ENCODE measurements around the gene CLDND1. TPM values are rescaled to one million over a fixed set of nuclear protein-coding genes. Genes with fewer than 3 reads are reported as not detected.

CLDND1 gene
- total RNA-seq, 1 experiment from 2014 or later, result 90.7 TPM

- Histone ChIP-seq H3K27ac (ENCODE audit: low read depth, low read length, poor library complexity, severe bottlenecking) (no peak overlapping the region), H3K36me3 (ENCODE audit: insufficient read depth, low read length, poor library complexity, severe bottlenecking) (no peaks in the 10 kb centered on the region), H3K4me3 (ENCODE audit: low read depth, low read length, poor library complexity, severe bottlenecking) (no peak overlapping the region), H3K27me3 (replicated peaks; ENCODE audit: insufficient read depth, low read depth, low read length, poor library complexity) (peaks cover 12% of the 10 kb centered on the region), H3K9me3 (ENCODE audit: low read depth, low read length, poor library complexity, severe bottlenecking) (no peaks in the 10 kb centered on the region), H3K4me1 (ENCODE audit: insufficient read depth, low read length, poor library complexity, severe bottlenecking) (no peaks in the 10 kb centered on the region)
- intact Hi-C loops (cut with micrococcal nuclease; ENCODE audit: unreplicated experiment), result no loop called here
- TF ChIP-seq CTCF (conservative IDR thresholded peaks at IDR 0.05; ENCODE audit: low read depth, low read length) (no peak), EZH2 (IDR thresholded peaks at IDR 0.05; ENCODE audit: borderline replicate concordance, low read depth, low read length, poor library complexity, severe bottlenecking) (no peak)
- POLR2A ChIA-PET (ENCODE audit: low non-redundant PET), result no interaction called here
- no peak for DNase-seq (ENCODE audit: low spot score)
- no TSS peak for BruUV-seq (replicated peaks)
- CTCF ChIA-PET, result no interaction called here
These were observed 11.5 kb upstream of the CLDND1 start for GRCh38 chr3:98534168-98534567.

GRCh38 chr3:98532709-98533571, 10.2 kb upstream of the CLDND1 start:
- no peaks in the 10 kb centered on the region for H3K4me1 ChIP-seq (ENCODE audit: insufficient read depth, low read length, poor library complexity, severe bottlenecking)
- no peaks in the 10 kb centered on the region for H3K9me3 ChIP-seq (ENCODE audit: low read depth, low read length, poor library complexity, severe bottlenecking)
- H3K27ac ChIP-seq (ENCODE audit: low read depth, low read length, poor library complexity, severe bottlenecking), result no peak overlapping the region
- no peaks in the 10 kb centered on the region for H3K36me3 ChIP-seq (ENCODE audit: insufficient read depth, low read length, poor library complexity, severe bottlenecking)
- DNase-seq (ENCODE audit: low spot score), result no peak
- intact Hi-C loops (cut with micrococcal nuclease; ENCODE audit: unreplicated experiment), result no loop called here
- H3K4me3 ChIP-seq (ENCODE audit: low read depth, low read length, poor library complexity, severe bottlenecking), result no peak overlapping the region
- ChIA-PET CTCF (no interaction called here), POLR2A (ENCODE audit: low non-redundant PET) (no interaction called here)
- H3K27me3 ChIP-seq (replicated peaks; ENCODE audit: insufficient read depth, low read depth, low read length, poor library complexity), result peaks cover 12% of the 10 kb centered on the region
- BruUV-seq (replicated peaks), result no TSS peak
- no peak for TF ChIP-seq EZH2 (IDR thresholded peaks at IDR 0.05; ENCODE audit: borderline replicate concordance, low read depth, low read length, poor library complexity, severe bottlenecking)
- no peak for TF ChIP-seq CTCF (conservative IDR thresholded peaks at IDR 0.05; ENCODE audit: low read depth, low read length)

GRCh38 chr3:98532275-98532637, 9.6 kb upstream of the CLDND1 start:
- Histone ChIP-seq H3K9me3 (ENCODE audit: low read depth, low read length, poor library complexity, severe bottlenecking) (no peaks in the 10 kb centered on the region), H3K4me1 (ENCODE audit: insufficient read depth, low read length, poor library complexity, severe bottlenecking) (no peaks in the 10 kb centered on the region), H3K27me3 (replicated peaks; ENCODE audit: insufficient read depth, low read depth, low read length, poor library complexity) (peaks cover 15% of the 10 kb centered on the region), H3K27ac (ENCODE audit: low read depth, low read length, poor library complexity, severe bottlenecking) (no peak overlapping the region), H3K36me3 (ENCODE audit: insufficient read depth, low read length, poor library complexity, severe bottlenecking) (no peaks in the 10 kb centered on the region), H3K4me3 (ENCODE audit: low read depth, low read length, poor library complexity, severe bottlenecking) (no peak overlapping the region)
- ChIA-PET CTCF (no interaction called here), POLR2A (ENCODE audit: low non-redundant PET) (no interaction called here)
- no peak for DNase-seq (ENCODE audit: low spot score)
- intact Hi-C loops (cut with micrococcal nuclease; ENCODE audit: unreplicated experiment), result no loop called here
- TF ChIP-seq CTCF (conservative IDR thresholded peaks at IDR 0.05; ENCODE audit: low read depth, low read length) (no peak), EZH2 (IDR thresholded peaks at IDR 0.05; ENCODE audit: borderline replicate concordance, low read depth, low read length, poor library complexity, severe bottlenecking) (no peak)
- no TSS peak for BruUV-seq (replicated peaks)

Data from A673 (cell line).